ENCODE data around the gene DLG5.

Gene DLG5

GRCh38 chr10:77810446-77811335, 115.9 kb downstream of the DLG5 start:
- no peak for DNase-seq

- DNase-seq = no peak
Observed at GRCh38 chr10:77809336-77809735, 117.2 kb downstream of the DLG5 start.

DNA sequence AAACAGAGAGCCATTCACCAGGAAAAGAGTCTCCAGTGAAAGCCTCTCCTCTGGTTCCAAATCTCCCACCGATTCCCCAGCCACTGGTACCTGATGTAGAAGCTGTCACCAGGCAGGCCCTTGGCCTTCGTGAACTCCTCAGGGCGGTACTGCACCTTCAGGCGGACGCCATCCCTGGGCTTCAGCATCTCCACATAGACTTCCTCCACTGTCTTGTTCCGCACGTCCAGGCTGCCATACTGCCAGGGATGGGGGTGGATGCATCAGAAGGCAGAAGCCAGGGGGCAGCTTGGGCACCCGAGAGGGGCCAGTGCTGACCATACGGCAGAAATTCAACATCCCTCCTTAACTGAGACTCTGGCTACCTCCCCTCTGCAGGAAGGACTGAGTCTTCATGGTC, 118.8 kb downstream of the DLG5 start:
- no peak for DNase-seq

DNA sequence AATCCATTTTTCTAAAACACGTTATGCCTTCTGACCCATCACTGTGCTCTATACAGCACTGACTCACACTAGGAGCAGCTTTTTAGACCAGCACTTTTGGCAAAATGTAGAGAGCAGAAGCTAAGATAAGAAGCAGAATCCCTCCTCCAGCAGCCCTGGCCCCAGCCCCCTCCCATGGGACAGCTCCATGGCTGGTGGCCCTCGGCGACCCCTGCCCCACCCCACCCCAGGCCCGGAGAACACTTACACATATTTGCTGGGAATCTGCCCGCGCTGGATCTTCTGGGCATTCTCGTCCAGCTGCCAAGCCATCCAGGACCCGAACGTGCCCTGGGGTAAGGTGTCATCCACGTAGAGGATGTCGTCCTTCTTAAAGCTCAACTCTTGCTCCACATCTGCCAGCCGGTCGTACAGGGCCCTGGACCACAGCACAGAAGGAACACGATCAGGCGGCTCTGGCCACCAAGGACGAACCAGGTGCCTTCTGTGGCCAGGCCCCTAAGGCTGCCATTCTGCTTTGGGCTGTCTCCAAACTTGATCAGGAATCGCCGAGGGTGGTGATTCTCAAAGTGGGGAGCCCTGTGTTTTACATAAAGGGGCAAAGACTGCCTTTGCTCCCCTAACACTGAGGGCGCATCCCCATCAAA, 119.9 kb downstream of the DLG5 start:
- no peak for DNase-seq

DNA sequence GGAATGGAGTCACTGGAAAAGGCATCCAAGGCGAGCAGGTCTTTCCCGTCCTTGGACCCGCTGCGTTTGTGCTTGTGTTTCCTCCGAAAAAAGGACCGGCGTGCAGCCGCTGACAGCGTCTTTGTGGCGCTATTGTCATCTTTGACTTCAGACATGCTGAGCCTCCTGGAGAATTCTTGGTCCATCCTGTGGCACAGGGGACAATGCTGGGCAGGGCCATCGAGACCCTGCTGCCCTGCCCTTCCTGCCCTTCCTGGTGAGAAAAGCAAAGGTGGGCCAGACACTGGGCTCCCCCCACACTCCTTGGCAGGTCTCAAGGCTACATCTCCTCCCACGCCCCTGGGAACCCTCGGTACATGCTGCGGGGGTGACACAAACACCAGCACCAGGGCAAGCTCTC, 120.9 kb downstream of the DLG5 start:
- DNase-seq = no peak

- no peak for DNase-seq
Observed at GRCh38 chr10:77804371-77804770, 122.2 kb downstream of the DLG5 start.

DNA sequence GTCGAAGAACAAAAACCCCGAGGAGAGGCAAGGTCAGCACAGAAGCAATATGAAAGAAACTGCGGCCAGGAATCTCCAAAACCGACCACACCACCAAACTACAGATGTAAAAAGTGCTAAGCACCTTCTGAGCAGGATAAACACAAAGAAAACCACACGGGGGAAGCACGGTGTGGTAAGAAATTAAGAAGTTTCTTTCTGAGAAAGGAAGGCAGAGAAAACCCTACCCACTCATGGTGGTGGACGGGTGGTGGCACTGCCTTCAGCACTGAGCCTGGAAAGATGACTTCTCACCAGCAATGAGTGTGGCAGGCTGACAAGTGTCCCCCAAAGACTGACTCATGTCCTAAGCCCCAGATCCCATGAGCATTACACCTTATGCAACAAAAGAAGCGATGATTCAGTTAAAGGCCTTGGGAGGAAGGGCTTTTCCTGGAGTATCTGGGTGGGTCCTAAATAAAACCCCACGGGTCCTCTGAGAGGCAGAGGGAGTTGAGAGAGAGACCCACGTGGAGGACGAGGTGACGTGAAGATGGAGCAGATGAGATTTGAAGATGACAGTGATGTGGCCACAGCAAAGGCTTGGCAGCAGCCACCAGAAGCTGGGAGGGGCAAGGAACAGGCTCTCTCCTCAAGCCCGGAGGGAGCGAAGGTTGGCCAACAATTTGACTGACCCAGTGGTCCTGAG, 124.9 kb downstream of the DLG5 start:
- DNase-seq = no peak

DNA sequence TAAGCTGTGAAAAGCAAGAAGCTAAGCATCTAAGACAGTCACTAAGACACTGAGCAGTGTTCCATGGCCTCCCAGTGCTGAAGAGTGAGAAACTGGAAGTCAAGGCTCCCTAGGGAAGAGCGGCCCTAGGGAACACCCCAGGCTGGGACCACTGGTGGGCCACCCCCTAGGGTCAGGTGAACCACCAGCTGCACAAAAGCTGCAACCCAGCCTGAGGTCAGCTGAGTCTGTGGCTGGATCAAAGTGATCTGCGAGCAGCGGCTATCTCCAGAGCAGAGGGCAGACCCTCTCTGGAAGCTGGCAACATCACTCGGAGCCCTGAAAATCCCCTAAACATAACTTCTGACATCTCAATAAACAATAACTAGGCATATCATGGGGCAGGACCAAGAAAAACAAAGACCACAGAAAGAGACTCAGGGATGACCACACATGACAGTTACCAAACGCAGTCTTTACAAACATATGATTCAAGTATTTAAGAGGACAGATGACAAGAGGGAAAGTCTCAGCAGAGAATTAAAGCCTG, 125.8 kb downstream of the DLG5 start:
- no peak for DNase-seq

- DNase-seq = no peak
Observed at GRCh38 chr10:77800320-77800719, 126.2 kb downstream of the DLG5 start.

DNA sequence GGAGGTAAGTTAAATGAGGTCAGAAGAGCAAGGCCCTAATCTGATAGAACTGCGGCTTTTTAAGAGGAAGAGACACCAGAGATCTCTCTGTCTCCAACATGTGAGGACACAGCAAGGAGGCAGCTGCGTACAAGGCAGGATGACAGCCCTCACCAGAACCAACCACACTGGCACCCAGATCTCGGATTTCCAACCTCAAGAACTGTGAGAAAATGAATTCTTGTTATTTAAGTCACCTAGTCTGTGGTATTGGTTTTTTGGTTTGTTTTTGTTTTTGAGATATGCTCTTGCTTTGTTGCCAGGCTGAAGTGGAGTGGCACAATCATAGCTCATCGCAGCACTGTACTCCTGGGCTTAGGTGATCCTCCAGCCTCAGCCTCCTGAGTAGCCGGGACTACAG, 127.2 kb downstream of the DLG5 start:
- no peak for DNase-seq

GRCh38 chr10:77798940-77799339, 127.6 kb downstream of the DLG5 start:
- DNase-seq = no peak

DNA sequence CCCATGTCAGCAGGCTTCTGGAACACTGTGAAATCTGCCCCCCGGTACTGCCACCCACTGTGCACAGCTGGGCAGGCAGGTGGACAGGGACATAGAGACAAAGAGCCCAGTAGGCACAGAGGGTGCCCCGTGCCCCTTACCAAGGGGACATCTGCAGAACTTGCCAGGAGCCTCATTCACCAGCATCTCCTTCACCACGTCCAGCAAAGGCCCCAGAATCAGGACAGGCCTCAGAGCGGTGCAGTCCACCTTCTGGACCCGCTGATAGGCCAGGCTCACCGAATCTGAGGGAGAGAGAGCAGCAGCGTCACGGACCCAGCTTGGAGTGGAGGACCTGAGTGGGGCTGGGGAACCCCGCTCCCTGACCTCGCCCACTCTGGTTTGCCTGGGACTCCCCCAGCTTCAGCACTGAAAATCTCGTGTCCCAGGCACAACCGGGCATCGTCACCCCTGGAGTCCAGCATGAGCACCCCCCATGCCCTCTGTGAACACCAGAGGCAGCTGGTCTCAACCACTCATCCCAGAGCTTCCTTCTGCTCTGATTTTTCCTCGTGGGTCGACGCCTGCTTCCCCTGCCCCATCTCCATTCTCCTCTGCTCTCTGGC, 130.1 kb downstream of the DLG5 start:
- no peak for DNase-seq

- no peak for DNase-seq
Observed at GRCh38 chr10:77795426-77796055, 131.0 kb downstream of the DLG5 start.

DNA sequence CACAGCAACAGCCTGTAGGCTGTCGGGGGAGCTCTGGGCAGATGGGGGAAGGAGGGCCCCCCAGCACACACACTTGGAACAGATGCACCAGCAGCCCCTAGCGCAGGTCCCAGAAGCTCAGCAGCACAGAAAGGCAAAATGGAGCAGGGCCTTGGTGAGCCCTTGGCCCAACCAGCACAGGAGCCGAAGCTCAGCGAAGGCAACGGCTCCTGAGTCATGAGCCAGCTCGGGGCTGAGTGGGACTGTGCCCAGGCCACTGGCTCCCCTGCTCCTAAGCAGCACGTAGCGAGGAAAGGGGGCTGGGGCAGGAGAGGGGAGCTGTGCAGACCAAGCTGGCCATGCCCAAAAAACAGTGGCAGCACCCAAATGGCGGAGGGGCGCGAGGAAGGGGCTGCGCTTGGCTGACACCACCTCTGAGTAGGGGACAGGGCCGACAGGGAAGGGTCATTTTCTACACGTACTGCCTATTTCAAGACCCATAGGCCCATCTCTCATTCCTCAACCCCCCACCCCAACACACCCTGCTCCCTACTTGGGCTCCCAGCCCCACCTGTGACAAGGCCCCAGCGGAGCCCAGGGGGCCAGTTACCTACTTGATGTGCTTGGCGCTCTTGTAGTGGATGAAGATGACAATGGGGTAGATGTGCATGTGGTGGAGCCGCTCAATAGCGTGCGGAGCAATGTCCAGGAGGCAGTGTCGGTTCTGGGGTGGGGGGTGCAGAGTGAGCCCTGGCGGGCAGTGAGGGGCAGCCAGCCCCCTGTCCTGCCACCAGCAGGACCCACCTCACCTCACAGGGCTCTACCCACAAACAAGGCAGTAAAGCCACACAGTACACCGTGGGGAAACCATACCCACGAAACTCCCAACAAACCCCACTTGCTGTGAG, 132.1 kb downstream of the DLG5 start:
- no peak for DNase-seq

GRCh38 chr10:77793831-77794230, 132.7 kb downstream of the DLG5 start:
- DNase-seq = no peak

GRCh38 chr10:77792155-77792554, 134.4 kb downstream of the DLG5 start:
- DNase-seq = no peak

DNA sequence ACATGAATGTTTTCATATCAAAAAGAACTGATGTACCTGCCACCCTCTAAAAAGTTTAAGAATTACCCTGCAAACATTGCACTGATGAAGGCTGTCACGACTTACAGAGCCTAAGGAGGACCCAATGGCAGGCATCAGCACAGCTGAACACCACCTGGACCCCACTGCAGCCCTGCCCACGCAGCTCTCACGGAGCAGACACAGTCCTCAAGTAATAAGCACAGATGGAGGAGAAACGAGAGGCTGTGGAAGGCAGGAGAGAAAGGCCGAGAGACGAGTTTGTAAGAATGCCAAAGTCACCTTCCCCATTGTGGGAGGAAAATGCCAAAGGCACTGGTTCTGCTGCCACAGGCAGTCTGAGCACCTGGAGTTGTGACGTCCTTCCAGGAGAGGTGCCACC, 135.0 kb downstream of the DLG5 start:
- no peak for DNase-seq

GRCh38 chr10:77789861-77790260, 136.7 kb downstream of the DLG5 start:
- no peak for DNase-seq

DNA sequence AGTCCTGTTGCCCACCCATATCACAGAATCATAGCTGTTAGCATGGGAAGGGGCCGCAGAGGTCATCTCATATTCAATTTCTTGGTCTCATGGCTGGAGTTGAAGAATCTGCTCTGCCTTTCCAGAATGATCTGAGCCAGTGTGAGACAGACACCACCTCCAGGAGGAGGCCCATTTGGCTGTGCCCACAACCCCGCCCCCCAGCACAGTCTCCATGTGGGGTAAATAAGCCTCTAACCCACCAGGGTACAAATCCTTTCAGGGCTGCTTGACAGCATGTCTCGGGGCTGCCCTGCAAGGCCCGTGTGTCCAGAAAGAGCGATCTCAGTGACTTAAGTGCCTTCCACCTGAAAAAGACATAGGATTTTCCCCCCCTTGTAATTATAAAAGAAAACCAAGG, 137.5 kb downstream of the DLG5 start:
- DNase-seq = no peak

DNA sequence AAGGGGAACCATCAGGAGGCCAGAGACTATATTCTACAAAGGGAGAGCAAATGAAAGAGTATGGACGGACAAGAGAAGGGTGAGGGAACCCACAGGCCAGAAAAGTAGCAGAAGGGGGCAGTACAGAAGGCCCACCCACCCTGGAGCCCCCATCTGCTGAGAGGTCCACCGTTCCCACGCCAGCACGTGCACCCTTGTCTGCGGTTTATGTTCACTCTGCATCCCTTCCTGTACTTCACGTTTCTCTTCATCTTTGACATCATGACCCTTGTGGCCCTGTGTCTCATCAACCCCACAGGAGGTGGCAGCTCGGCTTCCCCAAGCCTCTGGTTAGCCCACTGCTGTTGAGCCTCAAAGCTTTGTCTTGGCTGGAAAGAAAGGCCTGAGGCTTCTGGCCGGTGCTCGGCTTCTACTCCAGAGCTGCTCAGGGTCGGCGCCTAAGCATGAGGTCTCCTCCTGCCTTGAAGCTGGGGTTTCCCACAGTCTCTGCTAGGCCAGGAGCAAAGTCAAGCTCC, 138.0 kb downstream of the DLG5 start:
- no peak for DNase-seq

GRCh38 chr10:77787440-77787839, 139.1 kb downstream of the DLG5 start:
- DNase-seq = no peak

All from NCI-H1048 (cell line).